Right lobe of liver (tissue), 4 donors: ENCODE measurements around the gene ANO9.
"Not testable (repeated sequence)": the region's sequence is repeated elsewhere in the genome, so short reads cannot be mapped to it uniquely, and the experiment has no call there.

Experiments used
- CTCF ChIP-seq, 4 donors: fragments of 200-600 bp in 3 of 4; fragments of 450-650 bp in 1 of 4; IDR thresholded peaks; one replicate each; pipeline versions ENCODE4 v1.5.1 to v1.8.0; 2016 to 2022; ENCODE audit warnings: antibody characterized with exemption in 4 of 4, mild to moderate bottlenecking in 2 of 4
- POLR2A ChIP-seq: fragments of 450-650 bp; IDR thresholded peaks from one replicate; pipeline ENCODE4 v1.6.1; 2017; ENCODE audit warnings: antibody characterized with exemption, mild to moderate bottlenecking
- donor health status: DM: no; HTN: no; CAD: no.
- donor health status: DM: no; HTN: no; CAD: no.
- donor health status: DM: no; HTN: yes; CAD: no.

- TF ChIP-seq POLR2A; CTCF (IDR thresholded peaks at IDR 0.05): not testable (repeated sequence)
These were observed 6.6 kb downstream of the ANO9 start for GRCh38 chr11:434999-435740.
